Fibroblast of skin of right quadriceps (primary cell): ENCODE measurements around the gene RDH16.
A peak's percentile ranks its signal among the peaks of the same experiment; 100 is the strongest.
"Not testable (repeated sequence)": the region's sequence is repeated elsewhere in the genome, so short reads cannot be mapped to it uniquely, and the experiment has no call there.

Experiments
- DNase-seq: peaks from one replicate; pipeline ENCODE4 v3.0.0-alpha.2; 2013

RDH16 gene

DNA sequence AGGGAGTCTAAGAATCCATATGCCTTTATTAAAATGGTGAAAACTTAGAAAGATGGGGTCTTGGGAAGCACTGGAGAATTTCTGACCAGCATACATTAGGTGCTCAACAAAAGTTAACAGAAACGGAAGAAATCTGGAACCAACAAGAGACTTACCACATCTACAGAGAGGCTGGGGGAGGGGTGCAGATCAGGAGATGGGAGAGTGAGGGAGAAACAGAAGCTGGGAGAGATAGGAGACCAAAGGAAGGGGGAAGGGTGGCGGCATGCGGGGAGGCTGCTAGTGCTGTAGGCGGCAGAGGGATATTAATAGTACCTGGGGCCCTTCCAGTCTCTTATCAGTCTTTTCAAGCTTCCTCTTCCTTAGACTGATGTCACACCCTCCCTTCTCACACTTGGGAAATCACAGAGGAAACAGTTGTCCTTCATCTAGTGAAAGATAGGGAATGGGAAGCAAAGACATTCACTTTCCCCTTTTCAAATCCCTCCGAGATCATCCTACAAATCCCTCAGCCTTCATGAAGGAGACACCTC, 30.9 kb upstream of the RDH16 start:
- no peak for DNase-seq

DNA sequence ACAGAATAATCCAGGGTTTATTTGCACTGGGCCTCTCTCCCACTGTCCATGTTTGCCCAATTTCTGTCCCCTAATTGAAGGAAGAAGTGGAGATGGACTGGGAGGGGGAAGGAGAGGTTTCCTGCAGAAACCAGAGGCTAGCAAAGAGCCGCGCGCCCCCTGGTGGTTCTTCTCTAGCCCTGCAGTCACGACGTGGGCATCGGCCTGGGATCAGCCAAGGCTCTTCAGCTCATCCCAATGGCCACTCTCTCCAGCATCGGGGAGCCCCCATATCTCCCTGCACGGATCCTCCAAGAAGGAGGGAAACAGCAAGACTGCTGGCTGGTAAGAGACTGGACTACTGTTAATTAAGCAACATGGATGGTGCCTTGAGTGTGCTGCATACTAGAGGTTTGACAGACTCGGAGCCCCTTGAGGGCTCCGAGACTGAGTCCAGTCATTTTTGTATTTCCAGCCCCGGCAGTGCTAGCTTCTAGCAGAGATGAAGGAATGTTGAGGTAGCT, 30.2 kb upstream of the RDH16 start:
- DNase-seq, result peak; percentile 72

GRCh38 chr12:56987011-56987410, 29.6 kb upstream of the RDH16 start:
- DNase-seq, result no peak

DNA sequence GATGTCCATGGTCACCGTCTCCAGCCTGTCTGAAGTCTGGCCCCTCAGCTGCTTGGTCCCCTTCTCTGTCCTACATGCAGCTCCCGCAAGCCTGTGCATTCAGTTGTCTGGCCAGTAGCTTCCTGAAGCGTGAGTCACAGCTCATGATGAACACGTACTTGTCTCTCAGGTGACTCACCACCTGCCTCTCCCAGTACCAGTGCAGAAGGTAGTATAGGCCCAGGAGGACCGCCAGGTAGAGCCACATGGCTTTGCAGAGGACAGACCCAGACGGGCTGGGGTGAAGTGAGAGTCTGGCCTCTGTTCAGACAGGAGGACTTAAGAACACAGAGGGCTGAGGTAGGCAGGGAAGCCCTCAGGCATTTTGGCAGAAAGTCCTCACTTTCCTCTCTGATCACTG, 28.3 kb upstream of the RDH16 start:
- not testable (repeated sequence) for DNase-seq

GRCh38 chr12:56983386-56983785, 26.0 kb upstream of the RDH16 start:
- no peak for DNase-seq

- DNase-seq, result not testable (repeated sequence)
Observed at GRCh38 chr12:56982578-56983236, 25.3 kb upstream of the RDH16 start.

DNA sequence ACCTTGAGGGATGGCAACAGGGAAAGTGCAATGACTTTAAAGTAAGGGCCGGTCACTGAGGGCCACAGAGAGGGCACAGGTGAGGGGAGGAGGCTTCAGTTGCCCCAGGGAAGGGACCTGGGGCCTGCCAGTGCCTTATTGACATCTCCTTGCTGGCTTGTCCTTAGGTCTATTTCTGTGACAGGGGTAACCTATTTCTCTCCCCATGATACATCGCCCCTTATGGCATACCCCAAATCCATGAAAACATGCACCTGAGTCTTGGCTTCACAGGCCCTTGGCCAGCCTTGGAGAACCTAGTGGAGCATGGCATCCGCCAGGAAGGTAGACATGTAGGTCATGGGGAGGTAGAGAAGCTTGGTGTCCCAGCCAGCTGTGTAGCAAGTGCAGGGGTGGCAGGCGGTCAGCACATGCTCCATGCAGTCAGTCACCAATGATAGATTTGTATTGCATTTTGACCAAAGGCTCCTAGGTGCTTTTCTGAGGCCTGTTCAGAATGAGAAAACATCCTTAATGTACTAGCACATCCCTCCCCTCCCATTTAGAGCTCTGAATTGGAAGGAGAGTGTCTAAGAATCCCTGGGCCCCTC, 23.6 kb upstream of the RDH16 start:
- no peak for DNase-seq

GRCh38 chr12:56980268-56980667, 22.9 kb upstream of the RDH16 start:
- no peak for DNase-seq

DNA sequence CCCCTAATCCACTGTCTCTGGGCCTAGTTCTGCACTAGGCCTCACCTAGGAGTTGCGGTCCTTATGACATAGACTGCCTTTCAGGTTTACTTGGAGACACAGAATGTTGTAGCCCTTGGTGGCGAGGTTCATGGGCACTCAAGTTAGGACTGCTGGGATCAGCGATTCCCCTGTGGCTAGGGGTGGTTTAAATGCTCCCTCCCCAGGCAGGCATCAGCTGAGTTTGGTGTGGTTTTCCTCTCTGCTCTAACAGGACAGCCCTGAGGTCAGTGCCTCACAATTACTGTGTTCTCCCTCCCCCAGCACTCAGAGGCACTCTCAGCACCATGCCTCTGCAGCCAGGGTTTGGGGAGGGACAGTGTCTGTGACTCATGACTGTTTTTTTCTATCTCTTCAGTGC, 22.2 kb upstream of the RDH16 start:
- no peak for DNase-seq

GRCh38 chr12:56978397-56979138, 21.2 kb upstream of the RDH16 start:
- DNase-seq, result no peak

- not testable (repeated sequence) for DNase-seq
Observed at GRCh38 chr12:56977361-56977760, 20.0 kb upstream of the RDH16 start.

DNA sequence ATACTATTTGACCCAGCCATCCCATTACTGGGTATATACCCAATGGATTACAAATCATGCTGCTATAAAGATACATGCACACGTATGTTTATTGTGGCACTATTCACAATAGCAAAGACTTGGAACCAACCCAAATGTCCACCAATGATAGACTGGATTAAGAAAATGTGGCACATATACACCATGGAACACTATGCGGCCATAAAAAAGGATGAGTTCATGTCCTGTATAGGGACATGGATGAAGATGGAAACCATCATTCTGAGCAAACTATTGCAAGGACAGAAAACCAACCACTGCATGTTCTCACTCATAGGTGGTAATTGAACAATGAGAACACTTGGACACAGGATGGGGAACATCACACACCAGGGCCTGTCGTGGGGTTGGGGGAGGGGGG, 16.8 kb upstream of the RDH16 start:
- DNase-seq, result not testable (repeated sequence)

DNA sequence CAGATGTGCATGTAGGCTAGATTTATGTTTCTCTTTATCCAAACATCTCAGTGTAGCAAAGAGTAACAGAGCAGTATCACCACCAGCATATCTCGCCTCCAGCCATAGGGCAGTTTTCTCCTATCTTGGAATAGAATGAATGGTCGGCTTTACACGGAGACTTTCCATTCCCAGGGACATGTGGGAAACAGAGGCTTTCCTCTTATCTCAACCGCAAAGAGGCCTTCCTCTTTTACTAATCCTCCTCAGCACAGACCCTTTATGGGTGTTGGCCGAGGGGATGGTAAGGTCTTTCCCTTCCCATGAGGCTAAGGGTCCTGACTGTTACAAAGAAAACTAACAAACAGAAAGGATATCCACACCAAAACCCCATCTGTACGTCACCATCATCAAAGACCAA, 11.5 kb upstream of the RDH16 start:
- not testable (repeated sequence) for DNase-seq

GRCh38 chr12:56965997-56966642, 8.7 kb upstream of the RDH16 start:
- DNase-seq, result not testable (repeated sequence)

DNA sequence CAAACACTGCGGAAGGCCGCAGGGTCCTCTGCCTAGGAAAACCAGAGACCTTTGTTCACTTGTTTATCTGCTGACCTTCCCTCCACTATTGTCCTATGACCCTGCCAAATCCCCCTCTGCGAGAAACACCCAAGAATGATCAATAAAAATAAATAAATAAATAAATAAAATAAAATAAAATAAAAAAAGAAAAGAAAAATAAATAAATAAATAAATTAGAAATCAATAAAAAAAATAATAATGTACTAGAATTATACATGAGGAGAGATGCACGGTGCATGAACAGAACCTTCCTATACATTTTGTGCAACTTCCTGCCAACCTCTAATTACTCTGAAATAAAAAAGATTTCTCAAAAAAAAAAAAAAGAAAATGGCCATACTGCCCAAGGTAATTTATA, 7.7 kb upstream of the RDH16 start:
- not testable (repeated sequence) for DNase-seq

DNA sequence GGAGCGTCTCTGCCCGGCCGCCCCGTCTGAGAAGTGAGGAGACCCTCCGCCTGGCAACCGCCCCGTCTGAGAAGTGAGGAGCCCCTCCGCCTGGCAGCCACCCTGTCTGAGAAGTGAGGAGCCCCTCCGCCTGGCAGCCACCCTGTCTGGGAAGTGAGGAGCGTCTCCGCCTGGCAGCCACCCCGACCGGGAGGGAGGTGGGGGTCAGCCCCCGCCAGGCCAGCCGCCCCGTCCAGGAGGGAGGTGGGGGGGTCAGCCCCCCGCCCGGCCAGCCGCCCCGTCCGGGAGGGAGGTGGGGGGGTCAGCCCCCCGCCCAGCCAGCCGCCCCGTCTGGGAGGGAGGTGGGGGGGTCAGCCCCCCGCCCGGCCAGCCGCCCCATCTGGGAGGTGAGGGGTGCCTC, 6.1 kb upstream of the RDH16 start:
- not testable (repeated sequence) for DNase-seq

DNA sequence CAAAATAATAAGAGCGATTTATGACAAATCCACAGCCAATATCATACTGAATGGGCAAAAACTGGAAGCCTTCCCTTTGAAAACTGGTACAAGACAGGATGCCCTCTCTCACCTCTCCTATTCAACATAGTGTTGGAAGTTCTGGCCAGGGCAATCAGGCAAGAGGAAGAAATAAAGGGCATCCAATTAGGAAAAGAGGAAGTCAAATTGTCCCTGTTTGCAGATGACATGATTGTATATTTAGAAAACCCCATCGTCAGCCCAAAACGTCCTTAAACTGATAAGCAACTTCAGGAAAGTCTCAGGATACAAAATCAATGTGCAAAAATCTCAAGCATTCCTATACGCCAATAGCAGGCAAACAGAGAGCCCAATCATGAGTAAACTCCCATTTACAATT, 4.8 kb upstream of the RDH16 start:
- DNase-seq, result not testable (repeated sequence)

DNA sequence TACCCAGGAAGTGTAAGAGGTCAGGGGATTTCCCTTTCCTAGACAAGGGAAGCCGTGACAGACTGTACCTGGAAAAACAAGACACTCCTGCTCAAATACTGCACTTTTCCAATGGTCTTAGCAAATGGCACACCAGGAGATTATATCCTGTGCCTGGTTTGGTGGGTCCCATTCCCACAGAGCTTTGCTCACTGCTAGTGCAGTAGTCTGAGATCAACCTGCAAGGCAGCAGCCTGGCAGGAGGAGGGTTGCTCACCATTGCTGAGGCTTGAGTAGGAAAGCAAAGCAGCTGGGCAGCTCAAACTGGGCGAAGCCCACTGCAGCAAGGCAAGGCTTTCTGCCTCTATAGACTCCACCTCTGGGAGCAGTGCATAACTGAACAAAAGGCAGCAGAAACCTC, 1.0 kb upstream of the RDH16 start:
- DNase-seq, result no peak

- no peak for DNase-seq
Observed at GRCh38 chr12:56955631-56956256, 1.7 kb downstream of the RDH16 start.

DNA sequence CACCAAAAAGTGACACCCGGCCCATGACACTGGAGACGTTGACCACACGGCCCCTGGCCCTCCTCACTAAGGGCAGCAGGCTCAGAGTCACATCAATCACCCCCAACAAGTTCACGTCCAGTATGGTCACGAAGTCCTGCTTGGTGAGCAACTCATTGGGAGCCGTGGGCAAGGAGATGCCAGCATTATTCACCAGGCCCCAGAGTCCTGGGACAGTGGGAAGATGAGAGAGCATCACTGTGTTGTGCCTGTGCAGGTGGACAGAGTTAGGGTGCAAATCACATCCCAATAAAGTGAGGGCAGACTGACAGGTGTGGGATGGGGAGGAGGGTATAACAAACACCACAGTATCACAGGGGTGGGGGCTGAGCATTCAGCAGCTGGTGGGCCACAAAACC, 2.5 kb downstream of the RDH16 start:
- DNase-seq, result no peak

DNA sequence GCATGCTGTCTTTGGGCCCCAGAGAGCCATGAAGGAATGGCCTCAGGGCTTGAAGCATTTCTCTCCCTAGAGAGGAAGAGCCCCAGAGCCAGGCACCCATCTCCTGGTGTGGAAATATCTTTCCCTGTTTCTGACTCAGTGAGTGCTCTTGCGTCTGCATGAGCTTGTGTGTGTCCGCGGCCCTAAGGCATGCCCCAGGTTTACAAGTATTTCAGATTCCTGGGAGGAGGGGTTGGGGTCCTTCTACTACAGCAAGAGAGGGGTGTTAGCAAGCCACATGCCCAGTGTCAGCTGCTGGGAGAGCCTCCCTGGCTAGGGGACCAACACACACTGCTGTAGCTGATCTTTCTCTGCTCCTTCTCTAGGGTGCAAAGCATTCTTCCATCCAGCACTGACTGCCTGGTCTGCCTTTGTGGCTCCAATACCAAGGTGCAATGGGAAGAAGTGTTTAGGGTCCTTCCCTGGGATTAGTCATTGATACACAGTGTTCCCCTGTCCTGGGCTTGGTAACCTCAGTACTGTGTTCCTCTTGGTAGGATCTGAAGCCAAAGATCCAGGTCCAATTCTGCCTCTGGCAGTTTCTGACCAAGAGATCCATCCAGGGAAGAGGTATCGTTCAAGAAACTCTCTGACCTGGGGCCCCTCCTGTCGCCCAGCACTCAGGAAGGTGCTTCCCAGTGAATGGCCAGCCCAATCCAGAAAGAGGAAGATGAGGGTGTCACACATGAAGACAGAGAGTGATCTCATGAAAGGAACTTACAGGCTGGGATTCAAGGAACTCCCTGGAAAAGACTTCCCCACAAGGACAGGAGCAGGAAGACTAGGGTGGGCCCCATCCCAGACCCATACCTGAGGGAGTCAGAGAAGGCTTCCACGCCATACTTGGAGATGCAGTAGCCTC, 3.1 kb downstream of the RDH16 start:
- DNase-seq, result no peak

DNA sequence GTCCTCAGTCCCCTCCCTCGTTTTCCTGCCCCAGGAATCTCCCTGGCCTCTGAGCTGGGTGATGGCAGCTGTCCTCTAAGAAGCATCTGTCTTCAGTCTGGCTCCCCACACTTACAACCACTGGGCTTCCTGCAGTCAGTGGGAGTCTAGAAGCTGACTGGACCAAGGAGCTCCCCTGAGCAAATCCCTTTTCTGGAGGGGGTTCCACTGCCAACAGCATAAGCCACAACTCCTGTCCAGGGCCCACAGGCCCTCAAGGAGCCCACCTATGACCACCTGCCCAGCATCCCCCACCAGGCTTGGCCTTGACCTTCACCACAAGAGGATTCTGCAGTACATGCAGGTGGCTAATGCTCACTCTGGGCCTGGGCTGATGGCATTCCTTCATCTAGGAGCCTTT, 4.1 kb downstream of the RDH16 start:
- no peak for DNase-seq
